ENCODE data around the gene GRB10. TPM values are rescaled to one million over a fixed set of nuclear protein-coding genes. Genes with fewer than 3 reads are reported as not detected.

GRB10 gene
- total RNA-seq, 2 experiments from 2014 or later: 5.9 to 8.4 TPM

DNA sequence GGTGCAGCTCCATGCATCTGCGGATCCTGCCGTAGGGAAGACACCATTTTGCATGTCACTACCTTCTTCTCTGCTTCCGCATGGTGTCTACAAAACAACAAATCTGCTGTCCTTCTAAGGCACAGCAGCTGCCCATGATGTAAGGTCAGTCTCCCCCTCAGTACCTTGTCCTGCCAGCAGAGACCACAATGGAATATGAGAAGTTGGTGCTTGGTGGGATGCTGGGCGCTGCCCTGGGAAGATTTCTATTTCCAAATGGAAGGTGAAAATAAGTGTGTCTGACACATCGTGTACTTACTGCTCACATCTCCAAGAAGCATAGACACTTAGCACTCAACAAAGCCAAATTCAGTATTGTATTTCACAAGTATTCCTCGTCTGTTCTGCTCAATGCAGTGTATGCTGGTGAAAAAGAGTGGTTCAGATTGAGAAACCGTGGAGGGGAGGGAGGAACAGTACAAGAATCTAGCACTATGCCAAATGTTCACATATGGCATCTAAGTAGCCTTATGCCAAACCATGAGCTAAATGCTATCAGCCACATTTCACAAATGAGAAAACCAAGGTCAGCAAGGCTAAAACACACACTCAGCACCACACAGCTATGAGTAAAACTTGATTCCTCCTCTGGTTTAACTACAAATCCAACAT is 95.0 kb downstream of the GRB10 start:
- CTCF ChIA-PET: no interaction called here
- intact Hi-C loops (cut with DNase I, micrococcal nuclease): no loop called here

DNA sequence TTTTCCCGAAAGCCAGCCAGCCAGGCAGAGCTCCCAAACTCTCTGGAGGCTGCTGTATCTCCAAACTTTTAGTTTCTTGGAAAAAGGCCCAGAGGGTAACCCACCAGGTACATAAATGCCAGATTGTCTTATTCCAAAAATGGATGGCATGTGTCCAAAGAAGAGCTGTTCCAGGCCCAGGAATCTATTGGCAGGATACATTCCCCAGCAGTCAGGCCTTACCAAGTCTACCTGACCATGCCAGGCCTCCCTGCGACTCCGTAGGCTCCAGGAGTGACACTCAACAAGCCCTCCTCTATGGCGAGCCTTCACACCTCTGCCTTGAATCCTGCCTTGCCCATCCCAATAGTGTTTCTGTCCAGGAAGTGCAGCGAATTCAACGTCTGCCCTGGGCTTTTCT is 95.6 kb downstream of the GRB10 start:
- Mint-ChIP-seq H3K27me3 (no peaks in the 10 kb centered on the region), H3K9me3 (no peaks in the 10 kb centered on the region), H3K4me1 (ENCODE audit: low read depth) (no peaks in the 10 kb centered on the region), H3K4me3 (no peak overlapping the region), H3K36me3 (ENCODE audit: low read depth) (no peaks in the 10 kb centered on the region), H3K27ac (no peak overlapping the region)
- Histone ChIP-seq H3K4me1 (ENCODE audit: insufficient read depth, low read length) (no peaks in the 10 kb centered on the region), H3K9me3 (ENCODE audit: control insufficient read depth in 1 of 2, insufficient read depth in 1 of 2, low read length in 2 of 2) (no peaks in the 10 kb centered on the region), H3K36me3 (ENCODE audit: insufficient read depth, low read length) (no peaks in the 10 kb centered on the region), H3K27ac (ENCODE audit: low read depth in 1 of 2, low read length in 2 of 2) (no peak overlapping the region), H3K27me3 (ENCODE audit: control insufficient read depth in 1 of 2, insufficient read depth in 2 of 2, low read length in 2 of 2) (no peaks in the 10 kb centered on the region), H3K4me3 (ENCODE audit: low read length) (no peak overlapping the region)
- DNase-seq: no peak
- intact Hi-C loops (cut with DNase I, micrococcal nuclease): no loop called here
- ChIA-PET CTCF (no interaction called here), POLR2A (no interaction called here)
- TF ChIP-seq, protein P1, sequence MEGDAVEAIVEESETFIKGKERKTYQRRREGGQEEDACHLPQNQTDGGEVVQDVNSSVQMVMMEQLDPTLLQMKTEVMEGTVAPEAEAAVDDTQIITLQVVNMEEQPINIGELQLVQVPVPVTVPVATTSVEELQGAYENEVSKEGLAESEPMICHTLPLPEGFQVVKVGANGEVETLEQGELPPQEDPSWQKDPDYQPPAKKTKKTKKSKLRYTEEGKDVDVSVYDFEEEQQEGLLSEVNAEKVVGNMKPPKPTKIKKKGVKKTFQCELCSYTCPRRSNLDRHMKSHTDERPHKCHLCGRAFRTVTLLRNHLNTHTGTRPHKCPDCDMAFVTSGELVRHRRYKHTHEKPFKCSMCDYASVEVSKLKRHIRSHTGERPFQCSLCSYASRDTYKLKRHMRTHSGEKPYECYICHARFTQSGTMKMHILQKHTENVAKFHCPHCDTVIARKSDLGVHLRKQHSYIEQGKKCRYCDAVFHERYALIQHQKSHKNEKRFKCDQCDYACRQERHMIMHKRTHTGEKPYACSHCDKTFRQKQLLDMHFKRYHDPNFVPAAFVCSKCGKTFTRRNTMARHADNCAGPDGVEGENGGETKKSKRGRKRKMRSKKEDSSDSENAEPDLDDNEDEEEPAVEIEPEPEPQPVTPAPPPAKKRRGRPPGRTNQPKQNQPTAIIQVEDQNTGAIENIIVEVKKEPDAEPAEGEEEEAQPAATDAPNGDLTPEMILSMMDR (IDR thresholded peaks at IDR 0.05): no peak
- ATAC-seq (ENCODE audit: poor library complexity): no peak

More for the DNA sequence above, 95.0 kb downstream of the GRB10 start:
- no peak overlapping the region for H3K4me3 ChIP-seq (ENCODE audit: low read length)
- H3K36me3 ChIP-seq (ENCODE audit: insufficient read depth, low read length): no peaks in the 10 kb centered on the region
- Mint-ChIP-seq H3K27ac (no peak overlapping the region), H3K27me3 (no peaks in the 10 kb centered on the region), H3K4me1 (ENCODE audit: low read depth) (no peaks in the 10 kb centered on the region), H3K36me3 (ENCODE audit: low read depth) (no peaks in the 10 kb centered on the region), H3K4me3 (no peak overlapping the region), H3K9me3 (no peaks in the 10 kb centered on the region)
- POLR2A ChIA-PET: no interaction called here
- no peaks in the 10 kb centered on the region for H3K27me3 ChIP-seq (ENCODE audit: control insufficient read depth in 1 of 2, insufficient read depth in 2 of 2, low read length in 2 of 2)
- DNase-seq (no peak), ATAC-seq (ENCODE audit: poor library complexity) (no peak)
- H3K9me3 ChIP-seq (ENCODE audit: control insufficient read depth in 1 of 2, insufficient read depth in 1 of 2, low read length in 2 of 2): no peaks in the 10 kb centered on the region
- H3K4me1 ChIP-seq (ENCODE audit: insufficient read depth, low read length): no peaks in the 10 kb centered on the region
- no peak overlapping the region for H3K27ac ChIP-seq (ENCODE audit: low read depth in 1 of 2, low read length in 2 of 2)
- TF ChIP-seq, protein P1 (IDR thresholded peaks at IDR 0.05): no peak

DNA sequence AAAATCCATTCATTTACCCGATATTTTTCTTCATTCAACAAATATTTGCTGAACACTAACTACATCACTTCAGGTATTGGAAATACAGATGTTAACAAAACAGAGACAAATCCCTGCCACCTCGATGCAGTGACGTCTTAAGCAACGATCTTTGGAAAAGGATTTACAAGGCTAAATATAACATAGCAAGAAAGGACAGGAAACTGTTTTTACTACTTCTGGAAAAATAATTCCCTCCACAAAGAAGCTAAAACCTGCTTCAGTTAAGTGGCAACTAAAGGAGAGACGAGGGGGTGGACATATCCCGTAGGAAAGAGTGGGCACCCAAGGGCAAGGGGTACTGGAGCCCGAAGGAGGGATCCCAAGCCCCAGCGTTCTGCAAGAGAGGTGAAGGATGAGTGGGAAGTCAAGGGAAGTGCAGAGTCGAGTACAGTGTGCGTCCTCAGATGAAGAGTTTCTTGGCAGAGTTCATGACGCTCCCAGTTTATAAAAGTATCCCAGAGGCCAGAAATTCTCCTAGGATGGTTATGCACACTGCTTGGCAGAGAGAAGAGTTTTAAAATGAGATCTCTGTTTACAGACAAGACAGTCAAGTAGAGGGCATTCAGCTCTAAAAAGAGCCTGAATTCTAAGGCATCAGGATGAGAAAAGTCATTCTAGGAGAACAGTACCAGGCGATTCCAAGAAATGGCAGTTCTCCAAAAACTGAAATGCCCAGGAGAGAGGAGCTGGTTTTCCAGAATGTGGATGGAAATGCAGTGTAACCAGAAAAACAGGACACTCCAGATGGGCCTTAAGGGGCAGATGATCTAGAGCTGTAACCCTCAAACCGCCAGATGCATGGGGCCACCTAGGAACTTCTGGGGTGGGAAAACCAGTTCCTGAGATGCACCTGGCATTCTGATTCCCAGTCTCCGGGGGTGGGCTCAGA is 97.3 kb downstream of the GRB10 start:
- ATAC-seq (ENCODE audit: poor library complexity) (no peak), DNase-seq (no peak)
- Histone ChIP-seq H3K9me3 (ENCODE audit: control insufficient read depth in 1 of 2, insufficient read depth in 1 of 2, low read length in 2 of 2) (no peaks in the 10 kb centered on the region), H3K4me1 (ENCODE audit: insufficient read depth, low read length) (no peaks in the 10 kb centered on the region), H3K27me3 (ENCODE audit: control insufficient read depth in 1 of 2, insufficient read depth in 2 of 2, low read length in 2 of 2) (no peaks in the 10 kb centered on the region), H3K27ac (ENCODE audit: low read depth in 1 of 2, low read length in 2 of 2) (no peak overlapping the region), H3K36me3 (ENCODE audit: insufficient read depth, low read length) (no peaks in the 10 kb centered on the region), H3K4me3 (ENCODE audit: low read length) (no peak overlapping the region)
- ChIA-PET CTCF (no interaction called here), POLR2A (no interaction called here)
- H3K4me1 Mint-ChIP-seq (ENCODE audit: low read depth): no peaks in the 10 kb centered on the region
- no peak overlapping the region for H3K27ac Mint-ChIP-seq
- H3K27me3 Mint-ChIP-seq: no peaks in the 10 kb centered on the region
- H3K9me3 Mint-ChIP-seq: no peaks in the 10 kb centered on the region
- H3K36me3 Mint-ChIP-seq (ENCODE audit: low read depth): no peaks in the 10 kb centered on the region
- intact Hi-C loops (cut with DNase I, micrococcal nuclease): no loop called here
- TF ChIP-seq, protein P1 (IDR thresholded peaks at IDR 0.05): no peak
- H3K4me3 Mint-ChIP-seq: no peak overlapping the region
